K562 (cell line): ENCODE results near the gene CPED1. TPM values are rescaled to one million over a fixed set of nuclear protein-coding genes. Genes with fewer than 3 reads are reported as not detected.

Experiments
- NCOA2 ChIP-seq, 2 experiments: fragments of 450-650 bp; IDR thresholded peaks; 2 replicates each; pipeline ENCODE4 v1.6.1; 2018; ENCODE audit warnings: mild to moderate bottlenecking in 2 of 2, moderate library complexity in 1 of 2; ENCODE audit not compliant: partially characterized antibody in 2 of 2
- TSC22D4 ChIP-seq: fragments of 450-650 bp; IDR thresholded peaks from 2 replicates; pipeline ENCODE4 v1.6.1; 2016; ENCODE audit warnings: missing genetic modification characterization, missing biosample characterization, control low read depth
- ZNF347 ChIP-seq: fragments of 450-650 bp; formaldehyde crosslinking; IDR thresholded peaks from 2 replicates; pipeline ENCODE4 v1.4.0; 2020; ENCODE audit warnings: low read depth, mild to moderate bottlenecking, moderate library complexity
- polyA plus RNA-seq, 8 experiments: library from polyadenylated mRNA; depleted of rRNA in 4 of 8; stranded (reverse) in 5 of 8; unstranded in 3 of 8; fragments of >200 nt; fragmentation: Nextera tagmentation in 2 of 8; fragmentation: Illumina TruSeq in 1 of 8; extraction: Ambion mirVana in 2 of 8; extraction: Trizol in 1 of 8; gene quantifications; 2 replicates each; pipeline versions ENCODE4 v1.2.1 to v1.2.3, GENCODE V29; 2011 to 2014; ENCODE audit warnings: inconsistent platforms in 1 of 8, missing spikeins in 1 of 8
- total RNA-seq, 7 experiments: library from RNA; depleted of rRNA in 6 of 7; stranded (reverse); fragments of >200 nt in 6 of 7; fragmentation: Illumina TruSeq in 2 of 7; extraction: Trizol in 2 of 7; gene quantifications; 2 replicates each; pipeline versions ENCODE4 v1.2.1 to v1.2.3, GENCODE V29; 2011 to 2021; ENCODE audit warnings: low replicate concordance in 1 of 7
- TF ChIP-seq, protein P1 (sequence below): fragments of 250-450 bp; sonication (Bioruptor Pico); IDR thresholded peaks from 2 replicates; pipeline ENCODE4 v1.5.0; 2021; ENCODE audit warnings: mild to moderate bottlenecking, borderline replicate concordance
- TF ChIP-seq, protein P2 (sequence below): fragments of 150-350 bp; conservative IDR thresholded peaks from 2 replicates; pipeline ENCODE4 v1.6.1; 2014; ENCODE audit warnings: low read length
- TF ChIP-seq, protein P3 (sequence below): fragments of 450-650 bp; IDR thresholded peaks from 2 replicates; pipeline ENCODE4 v1.6.1; 2016; ENCODE audit warnings: low read depth
- TF ChIP-seq, protein P4 (sequence below): IDR thresholded peaks from 2 replicates; pipeline ENCODE4 v1.6.1; 2011; ENCODE audit warnings: borderline replicate concordance, low read depth, mild to moderate bottlenecking, moderate library complexity, low read length; ENCODE audit not compliant: insufficient read depth, poor library complexity, severe bottlenecking

Gene CPED1
- total and polyA plus RNA-seq, 9 of the 15 experiments (the other 6 are each of a cell fraction or from before 2014, with no cell fraction given): 195 to 393 (median 290) TPM

DNA sequence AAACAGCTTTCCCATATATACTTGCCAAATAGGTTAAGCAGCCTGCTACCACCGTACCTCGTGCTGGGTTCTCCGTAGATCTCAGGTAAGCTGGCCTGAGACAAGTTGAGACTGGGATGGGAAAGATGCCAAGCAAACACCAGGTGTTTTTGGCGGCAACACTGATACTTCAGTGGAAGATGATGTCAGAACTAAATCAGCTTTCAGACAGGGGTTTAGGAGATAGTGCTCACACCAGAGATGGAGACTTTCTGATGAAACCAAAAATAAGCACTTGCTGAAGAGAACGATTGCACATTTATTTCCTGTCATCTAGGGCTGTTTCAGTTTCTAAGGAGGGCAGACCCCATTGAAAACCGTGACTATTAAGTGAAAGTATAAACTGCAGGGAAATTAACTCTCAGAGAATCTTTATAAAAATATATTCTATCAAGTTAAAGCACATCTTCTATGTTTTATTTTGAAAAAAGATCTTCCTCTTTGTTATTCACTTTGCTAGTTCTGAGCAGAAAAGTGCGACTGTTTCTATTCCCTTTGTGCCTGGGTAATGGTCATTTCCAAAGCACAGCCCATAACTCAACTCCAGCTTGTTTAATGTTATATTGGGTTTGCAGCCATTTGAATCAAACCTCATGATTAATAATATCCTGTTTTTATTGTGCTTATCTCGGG, 149.9 kb downstream of the CPED1 start (continued):
- TF ChIP-seq, protein P1, sequence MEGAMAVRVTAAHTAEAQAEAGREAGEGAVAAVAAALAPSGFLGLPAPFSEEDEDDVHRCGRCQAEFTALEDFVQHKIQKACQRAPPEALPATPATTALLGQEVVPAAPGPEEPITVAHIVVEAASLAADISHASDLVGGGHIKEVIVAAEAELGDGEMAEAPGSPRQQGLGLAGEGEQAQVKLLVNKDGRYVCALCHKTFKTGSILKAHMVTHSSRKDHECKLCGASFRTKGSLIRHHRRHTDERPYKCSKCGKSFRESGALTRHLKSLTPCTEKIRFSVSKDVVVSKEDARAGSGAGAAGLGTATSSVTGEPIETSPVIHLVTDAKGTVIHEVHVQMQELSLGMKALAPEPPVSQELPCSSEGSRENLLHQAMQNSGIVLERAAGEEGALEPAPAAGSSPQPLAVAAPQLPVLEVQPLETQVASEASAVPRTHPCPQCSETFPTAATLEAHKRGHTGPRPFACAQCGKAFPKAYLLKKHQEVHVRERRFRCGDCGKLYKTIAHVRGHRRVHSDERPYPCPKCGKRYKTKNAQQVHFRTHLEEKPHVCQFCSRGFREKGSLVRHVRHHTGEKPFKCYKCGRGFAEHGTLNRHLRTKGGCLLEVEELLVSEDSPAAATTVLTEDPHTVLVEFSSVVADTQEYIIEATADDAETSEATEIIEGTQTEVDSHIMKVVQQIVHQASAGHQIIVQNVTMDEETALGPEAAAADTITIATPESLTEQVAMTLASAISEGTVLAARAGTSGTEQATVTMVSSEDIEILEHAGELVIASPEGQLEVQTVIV (CRISPR knock-in tag): no peak
- TF ChIP-seq ZNF347 (CRISPR knock-in tag) (no peak), NCOA2 (IDR thresholded peaks at IDR 0.05; ENCODE audit: partially characterized antibody in 2 of 2) (no peak), TSC22D4 (no peak)
- TF ChIP-seq, protein P2, sequence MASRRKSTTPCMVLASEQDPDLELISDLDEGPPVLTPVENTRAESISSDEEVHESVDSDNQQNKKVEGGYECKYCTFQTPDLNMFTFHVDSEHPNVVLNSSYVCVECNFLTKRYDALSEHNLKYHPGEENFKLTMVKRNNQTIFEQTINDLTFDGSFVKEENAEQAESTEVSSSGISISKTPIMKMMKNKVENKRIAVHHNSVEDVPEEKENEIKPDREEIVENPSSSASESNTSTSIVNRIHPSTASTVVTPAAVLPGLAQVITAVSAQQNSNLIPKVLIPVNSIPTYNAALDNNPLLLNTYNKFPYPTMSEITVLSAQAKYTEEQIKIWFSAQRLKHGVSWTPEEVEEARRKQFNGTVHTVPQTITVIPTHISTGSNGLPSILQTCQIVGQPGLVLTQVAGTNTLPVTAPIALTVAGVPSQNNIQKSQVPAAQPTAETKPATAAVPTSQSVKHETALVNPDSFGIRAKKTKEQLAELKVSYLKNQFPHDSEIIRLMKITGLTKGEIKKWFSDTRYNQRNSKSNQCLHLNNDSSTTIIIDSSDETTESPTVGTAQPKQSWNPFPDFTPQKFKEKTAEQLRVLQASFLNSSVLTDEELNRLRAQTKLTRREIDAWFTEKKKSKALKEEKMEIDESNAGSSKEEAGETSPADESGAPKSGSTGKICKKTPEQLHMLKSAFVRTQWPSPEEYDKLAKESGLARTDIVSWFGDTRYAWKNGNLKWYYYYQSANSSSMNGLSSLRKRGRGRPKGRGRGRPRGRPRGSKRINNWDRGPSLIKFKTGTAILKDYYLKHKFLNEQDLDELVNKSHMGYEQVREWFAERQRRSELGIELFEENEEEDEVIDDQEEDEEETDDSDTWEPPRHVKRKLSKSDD: no peak
- TF ChIP-seq, protein P3, sequence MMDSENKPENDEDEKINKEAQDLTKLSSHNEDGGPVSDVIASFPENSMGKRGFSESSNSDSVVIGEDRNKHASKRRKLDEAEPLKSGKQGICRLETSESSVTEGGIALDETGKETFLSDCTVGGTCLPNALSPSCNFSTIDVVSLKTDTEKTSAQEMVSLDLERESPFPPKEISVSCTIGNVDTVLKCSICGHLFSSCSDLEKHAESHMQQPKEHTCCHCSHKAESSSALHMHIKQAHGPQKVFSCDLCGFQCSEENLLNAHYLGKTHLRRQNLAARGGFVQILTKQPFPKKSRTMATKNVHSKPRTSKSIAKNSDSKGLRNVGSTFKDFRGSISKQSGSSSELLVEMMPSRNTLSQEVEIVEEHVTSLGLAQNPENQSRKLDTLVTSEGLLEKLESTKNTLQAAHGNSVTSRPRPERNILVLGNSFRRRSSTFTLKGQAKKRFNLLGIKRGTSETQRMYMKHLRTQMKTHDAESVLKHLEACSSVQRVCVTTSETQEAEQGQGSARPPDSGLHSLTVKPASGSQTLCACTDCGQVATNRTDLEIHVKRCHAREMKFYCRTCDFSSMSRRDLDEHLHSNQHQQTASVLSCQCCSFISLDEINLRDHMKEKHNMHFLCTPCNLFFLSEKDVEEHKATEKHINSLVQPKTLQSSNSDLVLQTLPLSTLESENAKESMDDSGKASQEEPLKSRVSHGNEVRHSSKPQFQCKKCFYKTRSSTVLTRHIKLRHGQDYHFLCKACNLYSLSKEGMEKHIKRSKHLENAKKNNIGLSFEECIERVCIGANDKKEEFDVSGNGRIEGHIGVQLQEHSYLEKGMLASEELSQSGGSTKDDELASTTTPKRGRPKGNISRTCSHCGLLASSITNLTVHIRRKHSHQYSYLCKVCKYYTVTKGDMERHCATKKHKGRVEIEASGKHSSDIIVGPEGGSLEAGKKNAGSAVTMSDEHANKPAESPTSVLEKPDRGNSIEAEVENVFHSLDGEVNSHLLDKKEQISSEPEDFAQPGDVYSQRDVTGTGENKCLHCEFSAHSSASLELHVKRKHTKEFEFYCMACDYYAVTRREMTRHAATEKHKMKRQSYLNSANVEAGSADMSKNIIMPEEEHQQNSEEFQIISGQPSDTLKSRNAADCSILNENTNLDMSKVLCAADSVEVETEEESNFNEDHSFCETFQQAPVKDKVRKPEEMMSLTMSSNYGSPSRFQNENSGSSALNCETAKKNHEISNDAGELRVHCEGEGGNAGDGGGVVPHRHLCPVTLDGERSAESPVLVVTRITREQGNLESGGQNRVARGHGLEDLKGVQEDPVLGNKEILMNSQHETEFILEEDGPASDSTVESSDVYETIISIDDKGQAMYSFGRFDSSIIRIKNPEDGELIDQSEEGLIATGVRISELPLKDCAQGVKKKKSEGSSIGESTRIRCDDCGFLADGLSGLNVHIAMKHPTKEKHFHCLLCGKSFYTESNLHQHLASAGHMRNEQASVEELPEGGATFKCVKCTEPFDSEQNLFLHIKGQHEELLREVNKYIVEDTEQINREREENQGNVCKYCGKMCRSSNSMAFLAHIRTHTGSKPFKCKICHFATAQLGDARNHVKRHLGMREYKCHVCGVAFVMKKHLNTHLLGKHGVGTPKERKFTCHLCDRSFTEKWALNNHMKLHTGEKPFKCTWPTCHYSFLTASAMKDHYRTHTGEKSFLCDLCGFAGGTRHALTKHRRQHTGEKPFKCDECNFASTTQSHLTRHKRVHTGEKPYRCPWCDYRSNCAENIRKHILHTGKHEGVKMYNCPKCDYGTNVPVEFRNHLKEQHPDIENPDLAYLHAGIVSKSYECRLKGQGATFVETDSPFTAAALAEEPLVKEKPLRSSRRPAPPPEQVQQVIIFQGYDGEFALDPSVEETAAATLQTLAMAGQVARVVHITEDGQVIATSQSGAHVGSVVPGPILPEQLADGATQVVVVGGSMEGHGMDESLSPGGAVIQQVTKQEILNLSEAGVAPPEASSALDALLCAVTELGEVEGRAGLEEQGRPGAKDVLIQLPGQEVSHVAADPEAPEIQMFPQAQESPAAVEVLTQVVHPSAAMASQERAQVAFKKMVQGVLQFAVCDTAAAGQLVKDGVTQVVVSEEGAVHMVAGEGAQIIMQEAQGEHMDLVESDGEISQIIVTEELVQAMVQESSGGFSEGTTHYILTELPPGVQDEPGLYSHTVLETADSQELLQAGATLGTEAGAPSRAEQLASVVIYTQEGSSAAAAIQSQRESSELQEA: no peak
- TF ChIP-seq, protein P4, sequence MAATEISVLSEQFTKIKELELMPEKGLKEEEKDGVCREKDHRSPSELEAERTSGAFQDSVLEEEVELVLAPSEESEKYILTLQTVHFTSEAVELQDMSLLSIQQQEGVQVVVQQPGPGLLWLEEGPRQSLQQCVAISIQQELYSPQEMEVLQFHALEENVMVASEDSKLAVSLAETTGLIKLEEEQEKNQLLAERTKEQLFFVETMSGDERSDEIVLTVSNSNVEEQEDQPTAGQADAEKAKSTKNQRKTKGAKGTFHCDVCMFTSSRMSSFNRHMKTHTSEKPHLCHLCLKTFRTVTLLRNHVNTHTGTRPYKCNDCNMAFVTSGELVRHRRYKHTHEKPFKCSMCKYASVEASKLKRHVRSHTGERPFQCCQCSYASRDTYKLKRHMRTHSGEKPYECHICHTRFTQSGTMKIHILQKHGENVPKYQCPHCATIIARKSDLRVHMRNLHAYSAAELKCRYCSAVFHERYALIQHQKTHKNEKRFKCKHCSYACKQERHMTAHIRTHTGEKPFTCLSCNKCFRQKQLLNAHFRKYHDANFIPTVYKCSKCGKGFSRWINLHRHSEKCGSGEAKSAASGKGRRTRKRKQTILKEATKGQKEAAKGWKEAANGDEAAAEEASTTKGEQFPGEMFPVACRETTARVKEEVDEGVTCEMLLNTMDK: no peak
